ENCODE results near the gene KIAA0753. TPM values are rescaled to one million over a fixed set of nuclear protein-coding genes. Genes with fewer than 3 reads are reported as not detected.

Gene KIAA0753
- total and polyA plus RNA-seq, 9 of the 15 experiments (the other 6 are each of a cell fraction or from before 2014, with no cell fraction given): 2.0 to 9.0 (median 6.9) TPM

DNA sequence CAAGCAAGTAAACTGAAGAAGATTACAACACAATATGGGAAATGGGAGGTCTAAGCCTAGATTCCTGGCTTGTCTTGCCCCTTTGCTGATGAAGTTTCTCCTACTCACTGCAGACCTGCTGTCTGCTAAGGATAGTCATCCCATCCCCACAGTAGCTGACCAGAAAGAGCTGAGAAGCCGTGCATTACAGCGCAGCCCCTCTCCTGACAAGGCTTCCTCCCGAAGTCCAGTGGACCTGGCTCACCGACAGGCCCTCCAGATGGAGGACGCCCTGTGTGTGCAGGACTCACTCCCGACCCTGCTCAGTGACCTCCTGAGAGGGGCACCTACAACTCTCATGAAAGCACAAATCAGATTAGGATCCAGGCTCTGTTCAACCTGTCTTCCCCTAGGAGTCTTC lies 35.4 kb downstream of the KIAA0753 start:
- H3K27me3 ChIP-seq (ENCODE audit: control insufficient read depth in 2 of 2, insufficient read depth in 2 of 2, low read length in 2 of 2): no peaks in the 10 kb centered on the region
- H3K27ac ChIP-seq (ENCODE audit: extremely low read depth, low read depth, low read length): no peak overlapping the region
- TF ChIP-seq ZNF436 (CRISPR knock-in tag; IDR thresholded peaks at IDR 0.05) (no peak), CREBBP (IDR thresholded peaks at IDR 0.05; ENCODE audit: low read depth, low read length) (no peak), ETV6 (IDR thresholded peaks at IDR 0.05; ENCODE audit: borderline replicate concordance in 1 of 2, low read depth in 2 of 2, low read length in 1 of 2) (no peak), ETV6 (CRISPR knock-in tag; IDR thresholded peaks at IDR 0.05; ENCODE audit: borderline replicate concordance) (no peak), CBFA2T3 (IDR thresholded peaks at IDR 0.05) (no peak), ZNF232 (CRISPR knock-in tag; IDR thresholded peaks at IDR 0.05) (no peak), SAP30 (IDR thresholded peaks at IDR 0.05; ENCODE audit: borderline replicate concordance, insufficient read depth, low read depth, low read length, poor library complexity, severe bottlenecking) (no peak), SUPT5H (IDR thresholded peaks at IDR 0.05) (no peak), TCF3 (CRISPR knock-in tag; IDR thresholded peaks at IDR 0.05) (no peak), NR1H2 (CRISPR knock-in tag; IDR thresholded peaks at IDR 0.05) (no peak)
- TF ChIP-seq, protein P1, sequence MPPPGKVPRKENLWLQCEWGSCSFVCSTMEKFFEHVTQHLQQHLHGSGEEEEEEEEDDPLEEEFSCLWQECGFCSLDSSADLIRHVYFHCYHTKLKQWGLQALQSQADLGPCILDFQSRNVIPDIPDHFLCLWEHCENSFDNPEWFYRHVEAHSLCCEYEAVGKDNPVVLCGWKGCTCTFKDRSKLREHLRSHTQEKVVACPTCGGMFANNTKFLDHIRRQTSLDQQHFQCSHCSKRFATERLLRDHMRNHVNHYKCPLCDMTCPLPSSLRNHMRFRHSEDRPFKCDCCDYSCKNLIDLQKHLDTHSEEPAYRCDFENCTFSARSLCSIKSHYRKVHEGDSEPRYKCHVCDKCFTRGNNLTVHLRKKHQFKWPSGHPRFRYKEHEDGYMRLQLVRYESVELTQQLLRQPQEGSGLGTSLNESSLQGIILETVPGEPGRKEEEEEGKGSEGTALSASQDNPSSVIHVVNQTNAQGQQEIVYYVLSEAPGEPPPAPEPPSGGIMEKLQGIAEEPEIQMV (tag; conservative IDR thresholded peaks at IDR 0.05; ENCODE audit: low read depth): no peak
- H2AFZ ChIP-seq (ENCODE audit: low read depth, low read length): no peak overlapping the region
- no peaks in the 10 kb centered on the region for H4K20me1 ChIP-seq (replicated peaks; ENCODE audit: control insufficient read depth, insufficient read depth, low read length)
- in situ Hi-C loops (cut with MboI) (no loop called here), intact Hi-C loops (cut with micrococcal nuclease) (no loop called here)
- H3K4me3 ChIP-seq: no peak overlapping the region
- CTCF ChIA-PET (ENCODE audit: low intra/inter-chr PET ratio): no interaction called here
- WGBS (ENCODE audit: insufficient coverage, low coverage, missing lambda C conversion rate): 91% methylated on average over 6 of the region's 6 CpGs
- no peak overlapping the region for H3K4me2 ChIP-seq (ENCODE audit: insufficient read depth, low read length)
- H3K79me2 ChIP-seq (ENCODE audit: control insufficient read depth, insufficient read depth, low read length): no peaks in the 10 kb centered on the region
- no peak for FAIRE-seq
- no peak for ATAC-seq
- H3K36me3 ChIP-seq (ENCODE audit: control insufficient read depth, insufficient read depth, low read length): peaks cover 53% of the 10 kb centered on the region; the same call in 1 of the 3 replicates
- H3K9me3 ChIP-seq (replicated peaks; ENCODE audit: control insufficient read depth, insufficient read depth, low read depth, low read length): no peaks in the 10 kb centered on the region
- no peak overlapping the region; a peak in 1 of 4 replicates for H3K9ac ChIP-seq (ENCODE audit: insufficient read depth in 1 of 2, low read depth in 2 of 2, low read length in 2 of 2)
- POLR2A ChIA-PET: no interaction called here
- H3K9me1 ChIP-seq (ENCODE audit: control insufficient read depth, insufficient read depth, low read length): no peaks in the 10 kb centered on the region
- DNase-seq (ENCODE audit: extremely low read depth in 1 of 4, low spot score in 3 of 4): no peak
- BruUV-seq (replicated peaks): no TSS peak
- no peaks in the 10 kb centered on the region; a peak in 1 of 5 replicates for H3K4me1 ChIP-seq (replicated peaks in 1 of 2; ENCODE audit: control insufficient read depth in 2 of 2, insufficient read depth in 2 of 2, low read length in 2 of 2)

Data from K562 (cell line).